Measurements from ENCODE around the gene TMPRSS13. TPM values are rescaled to one million over a fixed set of nuclear protein-coding genes. Genes with fewer than 3 reads are reported as not detected.
"Not testable (repeated sequence)": the region's sequence is repeated elsewhere in the genome, so short reads cannot be mapped to it uniquely, and the experiment has no call there.

The TMPRSS13 gene
- total RNA-seq, 2 experiments from 2014 or later = 1.2 to 1.7 TPM

DNA sequence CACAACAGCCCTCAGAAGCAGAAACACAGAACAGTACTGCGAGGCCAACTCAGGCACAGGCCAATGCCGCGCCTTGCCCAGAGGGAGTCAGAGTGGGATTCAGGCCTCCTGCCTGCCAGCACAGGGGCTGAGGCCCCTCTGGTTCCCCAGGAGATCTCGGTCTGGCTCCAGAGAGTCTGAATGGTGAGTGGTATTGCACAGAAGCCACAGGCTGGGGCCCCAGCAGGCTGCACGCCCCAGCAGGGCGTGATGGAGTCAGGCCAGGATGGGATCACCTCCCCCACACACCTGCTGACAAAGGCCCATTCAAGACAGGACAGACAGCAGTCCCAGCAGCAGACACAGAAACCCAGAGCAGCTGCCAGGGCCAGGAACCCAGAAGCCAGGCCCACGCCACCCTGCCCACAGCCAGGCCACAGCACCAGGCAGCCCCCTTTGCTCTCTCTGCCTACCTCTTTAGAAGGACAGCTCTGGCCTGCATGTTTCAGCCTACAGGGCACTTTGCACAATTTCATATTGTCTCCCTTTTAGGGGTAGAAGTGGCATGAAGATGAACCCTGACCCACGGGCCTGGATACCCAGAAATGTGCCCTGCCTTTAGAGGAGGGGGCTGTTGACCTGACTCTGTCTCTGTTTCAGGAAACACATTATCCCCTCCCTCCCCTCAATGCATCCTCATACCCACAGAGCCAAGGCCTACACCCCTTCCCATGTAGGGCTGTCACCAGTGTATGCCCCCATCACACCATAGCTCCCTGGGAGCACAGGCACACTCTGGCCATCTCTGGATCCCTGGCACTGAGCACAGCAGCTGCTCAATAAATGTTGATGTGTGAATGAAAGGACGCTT is 58.9 kb downstream of the TMPRSS13 start:
- POLR2A ChIA-PET = interaction anchor here (1.0 kb wide), 1 partner anchor 183 kb away, joined by 3 read pairs; no protein-coding TSS in a partner anchor
- CTCF ChIA-PET = no interaction called here

DNA sequence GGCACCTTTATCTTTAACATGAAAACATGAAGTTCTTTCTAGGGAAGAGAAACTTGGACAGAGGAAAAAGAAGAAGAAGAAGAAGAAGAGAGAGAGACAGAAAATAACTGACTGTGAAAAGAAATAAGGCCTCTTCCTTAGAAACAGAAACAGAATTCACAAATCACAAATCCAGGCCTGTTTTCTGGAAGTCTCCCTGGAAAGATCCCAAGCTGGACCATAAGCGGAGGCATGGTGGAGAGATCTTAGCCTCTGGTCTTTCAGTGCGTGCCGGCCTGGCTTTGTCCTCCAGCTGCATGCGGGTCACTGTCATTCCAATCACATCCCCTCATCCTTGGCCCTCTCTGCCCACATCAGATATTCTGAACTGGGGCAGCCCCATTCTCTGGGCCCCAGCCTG is 59.6 kb downstream of the TMPRSS13 start:
- POLR2A ChIA-PET = interaction anchor here (0.6 to 1.0 kb wide), 2 partner anchors 184 to 189 kb away, joined by 3 read pairs; no protein-coding TSS in a partner anchor

DNA sequence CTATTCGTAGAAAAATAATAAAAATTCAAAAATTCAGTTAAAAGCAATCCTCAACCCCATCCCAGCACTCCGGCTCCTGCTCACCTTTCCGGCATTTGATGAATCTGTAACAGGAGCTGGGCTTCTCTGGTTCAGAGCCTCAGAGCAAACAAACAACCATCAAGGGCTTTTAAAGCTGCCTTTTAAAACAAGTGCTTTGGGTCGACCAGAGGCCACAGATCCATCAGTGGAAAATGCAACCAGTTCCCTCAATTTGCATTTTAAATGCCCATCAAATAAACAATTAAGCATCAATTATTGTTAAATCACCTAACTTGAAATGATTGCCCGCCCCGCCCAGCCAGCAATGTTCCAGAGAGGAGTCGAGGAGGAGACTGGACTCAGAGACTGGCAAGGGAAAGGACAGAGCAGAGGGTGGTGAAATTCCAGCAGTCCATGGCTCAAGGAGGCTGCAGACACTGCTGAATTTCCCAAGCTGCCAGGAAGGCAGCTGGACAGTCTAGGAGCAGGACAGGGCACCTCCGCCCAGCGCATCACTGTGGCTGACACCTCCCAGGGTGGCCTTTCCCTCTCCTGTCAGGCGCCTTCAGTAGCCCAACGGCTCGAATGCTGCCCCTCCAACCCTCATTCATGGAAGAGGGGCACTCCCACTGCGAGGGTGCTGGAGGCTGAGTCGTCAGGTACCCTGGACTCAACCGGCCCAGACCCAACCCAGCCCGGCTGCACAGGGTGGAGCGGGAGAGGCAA is 60.2 kb downstream of the TMPRSS13 start:
- CTCF ChIA-PET = no interaction called here

More for the DNA sequence above, 59.6 kb downstream of the TMPRSS13 start:
- CTCF ChIA-PET = no interaction called here

DNA sequence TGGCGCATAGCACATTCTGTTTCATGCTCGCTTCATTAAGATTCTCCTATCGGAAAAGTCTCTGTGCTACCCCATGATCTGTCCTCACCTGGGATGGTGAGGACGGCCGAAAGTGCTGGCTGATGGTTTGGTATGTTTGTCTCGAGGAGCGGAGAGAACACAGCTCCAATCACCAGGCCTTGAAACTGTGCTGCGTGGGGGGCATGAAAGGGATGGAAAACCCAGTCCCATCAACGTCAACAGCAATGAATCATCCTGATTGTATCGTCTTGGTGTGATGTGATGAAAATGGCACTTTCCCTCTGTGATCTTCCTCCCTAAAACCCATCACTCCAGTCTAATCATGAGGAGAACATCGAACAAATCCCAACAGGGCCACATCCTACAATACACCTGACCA is 61.1 kb downstream of the TMPRSS13 start:
- ChIA-PET POLR2A (no interaction called here), CTCF (no interaction called here)

More for the DNA sequence above, 60.2 kb downstream of the TMPRSS13 start:
- POLR2A ChIA-PET = interaction anchor here (0.6 kb wide), 1 partner anchor 189 kb away, joined by 3 read pairs; no protein-coding TSS in a partner anchor

DNA sequence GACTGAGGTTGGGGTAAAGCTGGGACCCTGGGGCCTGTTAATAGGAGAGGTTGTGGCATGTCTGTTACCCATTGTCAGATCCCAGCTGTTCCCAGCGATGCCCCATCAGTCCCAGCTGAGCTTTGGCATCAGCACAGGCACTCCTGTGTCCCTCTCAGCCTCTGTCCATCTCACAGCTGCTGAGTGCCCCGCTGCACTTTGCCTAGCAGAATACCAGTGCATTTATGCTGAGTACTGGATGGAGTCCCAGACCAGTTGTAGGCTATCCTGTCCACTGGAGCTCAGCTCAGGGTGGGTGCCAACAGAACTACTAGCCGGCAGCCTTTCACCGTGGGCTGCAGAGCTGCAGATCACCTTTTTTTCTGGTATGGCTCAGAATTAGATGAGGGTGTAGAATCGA is 62.7 kb downstream of the TMPRSS13 start:
- POLR2A ChIA-PET = no interaction called here
- CTCF ChIA-PET = interaction anchor here (1.4 kb wide), 1 partner anchor 12 kb away, joined by 3 read pairs; no protein-coding TSS in a partner anchor

DNA sequence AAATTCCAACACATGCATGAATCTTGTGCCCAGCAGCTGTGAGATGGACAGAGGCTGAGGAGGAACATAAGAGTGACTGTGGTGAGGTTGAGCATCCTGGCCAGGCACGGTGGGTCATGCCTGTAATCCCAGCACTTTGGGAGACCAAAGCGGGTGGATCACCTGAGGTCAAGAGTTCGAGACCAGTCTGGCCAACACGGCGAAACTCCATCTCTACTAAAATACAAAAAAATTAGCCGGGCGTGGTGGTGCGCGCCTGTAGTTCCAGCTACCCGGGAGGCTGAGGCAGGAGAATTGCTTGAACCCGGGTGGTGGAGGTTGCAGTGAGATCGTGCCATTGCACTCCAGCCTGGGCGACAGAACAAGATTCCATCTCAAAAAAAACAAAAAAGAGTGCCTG is 63.7 kb downstream of the TMPRSS13 start:
- POLR2A ChIA-PET = not testable (repeated sequence)
- CTCF ChIA-PET = interaction anchor here (1.0 kb wide), 1 partner anchor 81 kb away, joined by 3 read pairs; no protein-coding TSS in a partner anchor

DNA sequence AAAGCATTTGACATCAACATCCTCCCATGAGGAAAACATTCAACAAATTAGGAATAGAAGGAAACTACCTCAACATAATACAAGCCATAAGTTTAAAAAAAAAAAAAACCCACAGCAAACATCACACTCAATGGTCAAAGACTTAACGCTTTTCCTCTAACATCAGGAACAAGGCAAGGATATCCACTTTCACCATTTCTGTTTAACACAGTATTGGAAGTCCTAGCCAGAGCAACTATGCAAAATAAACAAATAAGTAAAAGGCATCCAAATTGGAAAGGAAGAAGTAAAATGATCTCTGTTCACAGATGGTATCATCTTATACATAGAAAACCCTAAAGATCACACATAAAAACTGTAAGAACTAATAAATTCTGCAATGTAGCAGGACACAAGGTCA is 65.8 kb downstream of the TMPRSS13 start:
- POLR2A ChIA-PET = no interaction called here
- CTCF ChIA-PET = no interaction called here

DNA sequence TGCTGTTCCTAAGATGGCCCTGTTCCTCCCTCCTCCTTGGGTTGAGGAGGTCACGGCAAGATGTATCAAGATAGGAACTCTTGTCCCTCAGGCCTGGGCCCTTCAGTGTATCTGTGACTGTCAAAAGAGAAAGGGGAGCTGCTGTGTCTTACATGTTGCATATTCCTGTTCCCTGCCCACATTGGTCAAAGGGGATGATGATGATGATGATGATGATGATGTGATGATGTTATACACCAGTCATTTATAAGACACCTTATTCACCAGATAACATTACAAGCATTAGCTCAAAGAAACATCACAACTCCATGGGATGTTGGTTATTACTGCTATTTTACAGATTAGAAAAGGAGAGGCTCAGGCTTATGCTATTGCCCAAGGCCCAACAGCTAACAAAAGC is 66.4 kb downstream of the TMPRSS13 start:
- ChIA-PET CTCF (no interaction called here), POLR2A (no interaction called here)

DNA sequence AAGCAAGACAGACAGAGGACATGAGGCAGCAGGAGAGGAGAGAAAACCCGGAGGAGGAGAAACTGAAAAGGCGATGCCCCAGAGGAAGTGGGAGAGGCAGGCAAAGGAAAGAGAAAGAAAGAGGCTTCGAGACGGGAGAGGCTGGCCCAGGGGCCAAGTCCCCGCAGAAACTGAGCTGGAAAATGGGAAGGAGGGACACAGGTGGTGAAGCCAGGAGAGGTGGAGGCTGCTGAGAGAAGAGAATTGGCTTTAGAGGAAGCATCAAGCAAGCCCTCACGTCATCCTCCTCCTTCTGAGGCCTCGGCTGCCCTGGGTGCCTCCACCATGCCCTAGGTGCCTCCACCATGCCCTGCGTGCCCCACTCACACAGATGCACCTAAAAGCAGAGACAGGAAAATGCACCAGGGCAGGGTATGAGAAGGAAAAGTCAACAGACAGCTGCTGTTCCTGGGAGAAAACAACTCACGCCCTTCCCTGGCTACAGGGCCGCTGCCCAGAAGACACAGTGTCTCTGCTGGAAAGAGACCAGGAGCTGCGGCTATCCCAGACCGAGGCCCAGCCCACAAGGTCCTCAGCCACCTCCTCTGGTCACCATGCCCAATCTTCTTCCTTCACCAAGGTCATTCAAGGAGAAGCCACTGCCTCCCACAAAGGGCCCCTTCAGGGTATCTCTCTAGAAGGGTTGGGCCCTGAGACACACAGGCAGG is 67.0 kb downstream of the TMPRSS13 start:
- CTCF ChIA-PET = interaction anchor here (1.2 kb wide), 1 partner anchor 11 kb away, joined by 4 read pairs; no protein-coding TSS in a partner anchor
- POLR2A ChIA-PET = no interaction called here

DNA sequence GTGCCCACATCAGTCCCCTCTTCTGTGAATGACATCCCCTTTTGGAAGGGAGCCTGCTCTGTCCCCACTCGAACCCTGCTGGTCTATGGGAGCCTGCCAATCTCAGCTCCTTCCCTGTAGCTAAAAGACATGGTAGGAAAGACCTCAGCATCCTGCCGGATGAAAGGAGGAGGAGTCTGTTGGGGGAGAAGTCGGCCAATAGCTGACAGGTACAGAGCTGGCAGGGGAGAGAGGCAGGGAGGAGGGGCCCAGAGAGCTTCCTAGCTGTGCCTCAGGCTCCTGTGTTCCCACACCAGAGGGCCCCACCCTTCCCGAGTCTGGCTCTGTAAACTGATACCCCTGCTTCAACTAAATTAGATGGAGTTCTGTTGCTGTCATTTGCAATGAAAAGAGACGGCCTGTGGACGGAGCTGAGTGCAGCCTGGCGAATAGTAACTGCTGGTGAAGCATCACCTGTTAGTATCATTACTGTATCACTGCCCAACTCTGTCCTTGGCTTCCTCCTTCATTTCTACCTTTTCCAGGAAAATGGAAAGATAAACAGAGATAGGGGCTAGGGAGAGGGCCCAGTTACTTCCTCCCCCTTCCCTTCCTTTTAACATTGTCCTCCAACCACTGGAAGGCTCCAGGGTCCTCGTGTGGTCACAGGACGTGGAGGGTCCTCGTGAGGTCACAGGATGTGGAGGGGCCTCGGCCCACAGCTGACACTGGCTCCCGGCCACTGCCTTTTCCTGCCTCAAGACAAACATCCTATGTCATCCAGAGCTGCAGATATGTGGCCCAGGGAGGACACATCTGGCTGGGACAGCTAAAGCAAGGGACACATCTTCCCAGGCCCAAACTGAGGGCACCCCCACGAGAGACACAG is 67.8 kb downstream of the TMPRSS13 start:
- ChIA-PET POLR2A (no interaction called here), CTCF (interaction anchor here (1.2 kb wide), 1 partner anchor 10 kb away, joined by 4 read pairs; no protein-coding TSS in a partner anchor)

DNA sequence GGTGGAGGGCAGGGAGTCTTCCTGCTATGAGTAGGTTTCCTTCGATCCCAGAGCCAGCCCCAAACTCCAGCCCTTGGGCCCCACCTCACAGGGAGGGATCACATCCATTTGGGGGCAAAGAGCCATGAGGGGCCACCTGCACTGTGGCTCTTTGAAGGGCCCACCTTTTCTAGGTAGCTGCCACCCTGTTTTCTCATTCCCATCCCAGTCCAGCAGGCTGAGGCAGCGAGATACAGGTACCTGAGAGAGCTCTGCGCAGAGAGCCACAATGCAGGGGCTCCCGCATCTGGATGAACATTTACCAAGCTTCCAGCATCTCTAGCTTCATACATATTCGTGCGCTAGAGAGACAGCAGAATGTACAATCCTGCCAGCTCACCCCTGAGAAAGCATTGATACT is 69.1 kb downstream of the TMPRSS13 start:
- ChIA-PET CTCF (interaction anchor here (0.7 kb wide), 1 partner anchor 434 kb away, joined by 3 read pairs; no protein-coding TSS in a partner anchor), POLR2A (no interaction called here)

DNA sequence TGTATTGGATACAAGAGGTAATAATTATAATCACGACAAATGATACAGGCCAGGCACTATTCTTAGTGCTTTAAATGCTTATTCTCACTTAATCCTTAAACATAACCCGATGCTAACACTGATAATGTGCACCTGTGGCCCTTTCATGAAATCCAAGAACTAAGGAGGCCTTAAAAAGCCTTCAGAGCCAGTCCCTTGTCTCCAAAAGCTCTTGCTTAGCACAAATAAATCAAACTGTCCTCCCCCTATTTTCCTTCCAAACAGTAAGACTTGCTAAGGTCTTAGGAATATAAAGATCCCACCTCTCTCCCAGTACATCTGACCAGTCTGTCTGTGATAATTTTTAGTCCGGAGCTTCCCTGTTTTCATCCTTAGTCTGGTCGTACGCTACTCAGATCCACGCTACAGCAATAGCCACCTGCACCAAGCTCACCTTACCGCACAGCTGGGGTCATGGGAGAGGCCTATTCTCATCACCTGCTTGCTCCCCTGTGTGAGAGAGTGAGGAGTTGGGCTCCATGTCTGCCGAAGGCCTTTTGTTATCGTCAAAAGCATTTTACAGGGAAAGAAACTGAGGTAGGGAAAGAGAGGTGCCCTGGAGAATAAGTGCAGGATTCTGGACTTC is 69.6 kb downstream of the TMPRSS13 start:
- ChIA-PET POLR2A (no interaction called here), CTCF (interaction anchor here (0.7 kb wide), 1 partner anchor 434 kb away, joined by 3 read pairs; no protein-coding TSS in a partner anchor)

DNA sequence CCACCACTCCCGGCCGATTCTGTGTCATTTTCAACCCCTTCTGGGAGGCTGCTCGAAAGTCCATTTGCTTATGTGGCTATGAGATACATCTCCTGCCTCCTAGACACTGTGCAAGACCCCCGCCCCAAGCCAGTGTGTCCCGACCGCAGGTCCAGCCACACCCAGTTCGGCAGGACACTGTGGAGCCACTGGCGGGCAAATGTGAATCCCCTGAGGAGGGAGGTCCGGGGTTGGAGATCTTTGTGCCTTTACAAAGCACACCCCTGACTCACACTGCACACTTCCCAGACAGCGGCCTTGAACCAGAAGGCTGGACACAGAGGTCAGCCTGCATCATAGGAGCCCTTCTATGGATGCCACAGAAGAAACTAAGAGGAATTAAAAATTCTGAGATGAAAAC is 70.1 kb downstream of the TMPRSS13 start:
- POLR2A ChIA-PET = no interaction called here
- CTCF ChIA-PET = no interaction called here

DNA sequence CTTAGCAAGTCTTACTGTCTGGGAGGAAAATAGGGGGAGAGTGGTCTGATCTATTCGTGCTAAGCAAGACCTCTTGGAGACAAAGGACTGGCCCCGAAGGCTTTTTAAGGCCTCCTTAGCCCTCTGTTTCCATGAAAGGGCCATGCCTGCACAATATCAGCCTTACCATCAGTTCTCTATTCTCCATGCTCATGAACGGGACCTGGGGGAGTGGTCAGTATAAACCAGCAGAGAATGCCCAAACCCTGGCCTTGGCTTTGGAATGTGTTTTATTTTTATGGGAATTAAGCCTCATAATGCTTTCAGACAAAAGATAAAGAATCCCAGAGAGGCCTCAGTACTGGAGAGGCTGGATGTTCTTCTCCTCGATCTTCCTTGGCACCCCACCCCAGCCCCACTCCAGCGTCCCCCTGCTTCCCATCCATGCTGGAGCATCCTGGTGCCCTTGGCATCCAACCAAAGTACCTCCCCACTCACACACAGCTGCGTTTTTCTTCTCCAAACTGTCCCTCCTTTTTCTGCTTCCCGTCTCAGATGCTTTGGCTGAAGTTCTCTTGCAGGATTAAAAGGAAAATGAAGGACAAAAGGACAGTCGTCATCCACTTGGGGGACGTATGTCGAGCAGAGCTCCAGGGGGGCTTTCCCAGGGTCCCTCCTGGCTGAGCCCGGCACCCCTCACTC is 71.3 kb downstream of the TMPRSS13 start:
- POLR2A ChIA-PET = no interaction called here
- CTCF ChIA-PET = no interaction called here

DNA sequence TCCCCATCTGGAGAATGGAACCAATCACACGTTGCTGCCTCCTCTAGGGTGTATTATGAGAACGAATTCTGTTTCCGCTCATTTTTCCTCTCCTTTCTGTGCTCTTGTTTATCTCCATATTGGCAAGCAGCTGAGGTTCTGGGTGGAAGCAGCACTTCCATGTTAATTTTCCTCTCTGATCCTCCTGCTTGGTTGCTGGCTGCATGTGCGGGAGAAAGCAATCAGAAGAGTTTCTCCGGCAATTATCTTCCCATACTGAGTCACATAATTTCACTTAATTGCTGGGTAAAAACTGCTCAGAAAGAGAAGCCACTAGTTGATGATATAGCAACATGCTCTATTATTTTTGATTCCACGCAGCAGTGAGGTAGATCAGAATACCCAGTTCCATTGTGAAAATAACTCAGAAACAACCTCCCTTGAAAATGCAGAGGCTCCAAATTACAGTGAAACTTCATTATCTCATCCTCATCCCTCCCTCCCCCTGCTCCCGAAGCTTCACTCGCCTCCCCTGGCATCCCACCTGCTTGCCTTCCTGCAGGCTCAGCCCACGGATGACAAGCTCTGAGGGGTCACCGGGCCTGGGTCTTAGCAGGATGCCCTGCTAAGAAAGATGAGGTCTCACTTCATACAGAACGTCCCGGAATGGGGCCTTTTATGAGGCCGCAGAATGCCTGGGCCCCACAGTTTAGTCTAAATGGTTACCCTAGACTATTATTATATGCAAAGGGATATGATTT is 73.1 kb downstream of the TMPRSS13 start:
- POLR2A ChIA-PET = no interaction called here
- CTCF ChIA-PET = interaction anchor here (1.1 kb wide), 1 partner anchor 12 kb away, joined by 4 read pairs; no protein-coding TSS in a partner anchor

DNA sequence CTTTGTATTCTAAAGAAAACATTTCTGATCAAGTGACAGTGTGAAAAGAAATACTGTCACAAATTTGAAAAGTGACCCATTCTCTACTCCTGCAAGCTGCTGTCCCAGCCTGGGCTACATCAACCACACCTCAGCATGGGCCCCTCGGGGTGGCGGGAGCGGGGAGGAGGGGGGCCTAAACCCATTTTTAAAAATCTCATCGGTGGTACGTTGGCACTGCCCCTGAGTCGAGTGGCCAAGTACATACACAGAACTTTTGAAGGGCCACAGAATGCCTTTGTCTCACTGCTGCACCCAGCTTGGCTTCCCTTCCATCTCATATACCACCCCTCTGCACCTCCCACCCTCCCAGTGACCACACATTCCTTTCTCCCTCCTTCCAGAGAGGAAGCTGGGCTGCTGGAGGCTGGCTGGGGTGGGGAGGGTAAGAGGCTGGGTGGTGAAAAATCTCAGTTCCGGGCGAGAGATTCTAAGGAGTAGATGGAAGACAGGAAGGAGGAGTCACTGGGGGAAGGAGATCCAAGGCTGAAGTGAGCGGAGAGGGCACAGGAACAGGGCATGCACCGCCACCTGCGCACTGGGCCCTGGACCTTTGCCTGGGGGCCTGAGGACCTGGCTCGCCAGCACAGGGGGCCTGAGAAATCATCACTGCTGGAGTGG is 73.9 kb downstream of the TMPRSS13 start:
- POLR2A ChIA-PET = no interaction called here

DNA sequence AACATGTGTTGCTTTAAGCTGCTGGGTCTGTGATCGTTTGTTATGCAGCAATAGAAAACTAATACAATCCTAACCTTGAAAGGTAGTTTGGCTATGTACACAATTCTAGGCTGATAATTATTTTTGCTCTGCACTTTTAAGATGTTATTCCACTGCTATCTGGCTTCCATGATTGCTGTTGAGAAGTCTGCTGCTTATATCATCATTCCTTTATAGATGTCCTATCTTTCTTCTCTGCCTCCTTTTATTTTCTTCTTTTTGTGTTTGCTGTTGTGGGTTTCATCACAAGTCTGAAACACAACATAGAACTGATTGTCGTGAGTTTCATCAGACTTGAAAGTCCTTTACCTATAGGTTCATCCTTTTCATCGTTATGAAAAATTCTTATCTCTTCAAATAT is 76.9 kb downstream of the TMPRSS13 start:
- ChIA-PET CTCF (interaction anchor here (1.1 to 1.6 kb wide), 3 partner anchors 10 to 98 kb away, joined by 4 to 5 read pairs (median 4); no protein-coding TSS in a partner anchor), POLR2A (no interaction called here)

More for the DNA sequence above, 73.9 kb downstream of the TMPRSS13 start:
- CTCF ChIA-PET = interaction anchor here (0.6 to 1.4 kb wide), 4 partner anchors 11 to 257 kb away, joined by 3 to 5 read pairs (median 4); no protein-coding TSS in a partner anchor

All from activated CD8-positive, alpha-beta memory T cell treated with anti-CD3 and anti-CD28 coated beads for 36 hours (primary cell).